SK-N-SH treated with all-trans-retinoic acid at 6 μM for 48 hours (cell line): ENCODE measurements around the gene THSD4.

Experiments
- ARNTL ChIP-seq: fragments of 450-650 bp; formaldehyde crosslinking; IDR thresholded peaks from 2 replicates; pipeline ENCODE4 v1.5.0; 2020; ENCODE audit warnings: low read depth, mild to moderate bottlenecking, moderate library complexity, borderline replicate concordance
- CSDC2 ChIP-seq: fragments of 250-450 bp; sonication (Bioruptor Pico); IDR thresholded peaks from 2 replicates; pipeline ENCODE4 v1.5.0; 2020; ENCODE audit warnings: mild to moderate bottlenecking, moderate library complexity
- ESRRG ChIP-seq: fragments of 250-450 bp; sonication (Bioruptor Pico); IDR thresholded peaks from 2 replicates; pipeline ENCODE4 v1.6.1; 2021; ENCODE audit warnings: mild to moderate bottlenecking
- ISL1 ChIP-seq: fragments of 250-450 bp; sonication (Bioruptor Pico); IDR thresholded peaks from 2 replicates; pipeline ENCODE4 v2.1.2; 2022; ENCODE audit warnings: mild to moderate bottlenecking, moderate library complexity
- OSR1 ChIP-seq: fragments of 250-450 bp; sonication (Bioruptor Pico); IDR thresholded peaks from 2 replicates; pipeline ENCODE4 v1.8.0; 2022; ENCODE audit warnings: moderate library complexity, mild to moderate bottlenecking, inconsistent platforms
- RARB ChIP-seq: fragments of 250-450 bp; sonication (Bioruptor Pico); IDR thresholded peaks from 2 replicates; pipeline ENCODE4 v1.8.0; 2021; ENCODE audit warnings: mild to moderate bottlenecking, moderate library complexity
- SNAI2 ChIP-seq: fragments of 250-450 bp; sonication (Bioruptor Pico); IDR thresholded peaks from 2 replicates; pipeline ENCODE4 v1.5.0; 2020; ENCODE audit warnings: mild to moderate bottlenecking, moderate library complexity
- ZFP30 ChIP-seq: fragments of 450-650 bp; formaldehyde crosslinking; IDR thresholded peaks from 2 replicates; pipeline ENCODE4 v1.5.0; 2022; ENCODE audit warnings: mild to moderate bottlenecking, moderate library complexity
- ZNF565 ChIP-seq: fragments of 450-650 bp; formaldehyde crosslinking; conservative IDR thresholded peaks from 2 replicates; pipeline ENCODE4 v1.5.0; 2020; ENCODE audit warnings: low read depth, mild to moderate bottlenecking, moderate library complexity
- TF ChIP-seq, protein P1 (sequence below): fragments of 250-450 bp; sonication (Bioruptor Pico); IDR thresholded peaks from 2 replicates; pipeline ENCODE4 v1.8.0; 2020; ENCODE audit warnings: mild to moderate bottlenecking, moderate library complexity, borderline replicate concordance
- TF ChIP-seq, protein P2 (sequence below): fragments of 250-450 bp; sonication (Bioruptor Pico); IDR thresholded peaks from 2 replicates; pipeline ENCODE4 v1.5.1; 2020; ENCODE audit warnings: low read depth, mild to moderate bottlenecking, moderate library complexity

DNA sequence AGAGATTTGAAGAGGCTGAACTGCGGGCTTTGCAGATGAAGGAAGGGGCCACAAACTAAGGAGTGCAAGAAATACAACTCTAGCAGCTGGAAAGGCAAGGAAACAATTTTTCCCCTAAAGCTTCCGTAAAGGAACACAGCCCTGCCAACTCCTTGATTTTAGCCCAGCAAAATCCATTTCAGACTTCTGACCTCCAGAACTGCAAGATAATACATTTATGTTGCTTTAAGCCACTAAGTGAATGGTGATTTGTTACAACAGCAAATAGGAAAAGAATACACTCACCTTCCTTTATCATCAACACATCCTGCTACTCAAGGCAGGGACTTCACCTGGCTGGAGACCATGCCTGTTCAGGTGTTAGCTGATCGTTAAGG is 575.8 kb downstream of the THSD4 start:
- TF ChIP-seq CSDC2 (CRISPR knock-in tag) (no peak), OSR1 (CRISPR knock-in tag) (no peak), ZNF565 (CRISPR knock-in tag) (no peak), ARNTL (CRISPR knock-in tag) (no peak), ISL1 (CRISPR knock-in tag) (no peak), ZFP30 (CRISPR knock-in tag) (no peak), SNAI2 (CRISPR knock-in tag) (no peak), ESRRG (CRISPR knock-in tag) (no peak), RARB (CRISPR knock-in tag) (no peak)
- TF ChIP-seq, protein P1, sequence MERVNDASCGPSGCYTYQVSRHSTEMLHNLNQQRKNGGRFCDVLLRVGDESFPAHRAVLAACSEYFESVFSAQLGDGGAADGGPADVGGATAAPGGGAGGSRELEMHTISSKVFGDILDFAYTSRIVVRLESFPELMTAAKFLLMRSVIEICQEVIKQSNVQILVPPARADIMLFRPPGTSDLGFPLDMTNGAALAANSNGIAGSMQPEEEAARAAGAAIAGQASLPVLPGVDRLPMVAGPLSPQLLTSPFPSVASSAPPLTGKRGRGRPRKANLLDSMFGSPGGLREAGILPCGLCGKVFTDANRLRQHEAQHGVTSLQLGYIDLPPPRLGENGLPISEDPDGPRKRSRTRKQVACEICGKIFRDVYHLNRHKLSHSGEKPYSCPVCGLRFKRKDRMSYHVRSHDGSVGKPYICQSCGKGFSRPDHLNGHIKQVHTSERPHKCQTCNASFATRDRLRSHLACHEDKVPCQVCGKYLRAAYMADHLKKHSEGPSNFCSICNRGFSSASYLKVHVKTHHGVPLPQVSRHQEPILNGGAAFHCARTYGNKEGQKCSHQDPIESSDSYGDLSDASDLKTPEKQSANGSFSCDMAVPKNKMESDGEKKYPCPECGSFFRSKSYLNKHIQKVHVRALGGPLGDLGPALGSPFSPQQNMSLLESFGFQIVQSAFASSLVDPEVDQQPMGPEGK (CRISPR knock-in tag): no peak
- TF ChIP-seq, protein P2, sequence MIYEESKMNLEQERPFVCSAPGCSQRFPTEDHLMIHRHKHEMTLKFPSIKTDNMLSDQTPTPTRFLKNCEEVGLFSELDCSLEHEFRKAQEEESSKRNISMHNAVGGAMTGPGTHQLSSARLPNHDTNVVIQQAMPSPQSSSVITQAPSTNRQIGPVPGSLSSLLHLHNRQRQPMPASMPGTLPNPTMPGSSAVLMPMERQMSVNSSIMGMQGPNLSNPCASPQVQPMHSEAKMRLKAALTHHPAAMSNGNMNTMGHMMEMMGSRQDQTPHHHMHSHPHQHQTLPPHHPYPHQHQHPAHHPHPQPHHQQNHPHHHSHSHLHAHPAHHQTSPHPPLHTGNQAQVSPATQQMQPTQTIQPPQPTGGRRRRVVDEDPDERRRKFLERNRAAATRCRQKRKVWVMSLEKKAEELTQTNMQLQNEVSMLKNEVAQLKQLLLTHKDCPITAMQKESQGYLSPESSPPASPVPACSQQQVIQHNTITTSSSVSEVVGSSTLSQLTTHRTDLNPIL: no peak
